ENCODE measurements around the gene PGGHG.

DNA sequence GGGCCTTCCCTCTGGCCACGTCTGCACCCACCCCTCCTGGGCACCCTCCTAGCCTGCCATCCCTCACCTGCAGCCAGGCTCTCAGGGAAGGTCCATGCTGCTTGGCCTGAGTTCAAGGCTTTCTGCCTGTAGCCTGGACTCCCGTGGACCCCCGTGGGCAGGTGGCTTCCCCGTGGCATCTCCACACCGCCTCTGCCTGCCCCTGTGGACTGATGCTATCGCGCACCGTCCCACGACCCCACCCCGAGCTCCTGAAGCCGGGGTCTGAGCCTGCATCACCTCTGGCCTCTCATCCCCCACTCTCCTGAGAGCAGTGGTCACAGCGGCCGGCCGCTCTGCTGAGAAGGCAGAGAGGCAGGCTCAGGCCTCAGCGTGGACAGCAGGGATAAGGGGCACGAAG is 5.9 kb downstream of the PGGHG start:
- TF ChIP-seq, protein P1, sequence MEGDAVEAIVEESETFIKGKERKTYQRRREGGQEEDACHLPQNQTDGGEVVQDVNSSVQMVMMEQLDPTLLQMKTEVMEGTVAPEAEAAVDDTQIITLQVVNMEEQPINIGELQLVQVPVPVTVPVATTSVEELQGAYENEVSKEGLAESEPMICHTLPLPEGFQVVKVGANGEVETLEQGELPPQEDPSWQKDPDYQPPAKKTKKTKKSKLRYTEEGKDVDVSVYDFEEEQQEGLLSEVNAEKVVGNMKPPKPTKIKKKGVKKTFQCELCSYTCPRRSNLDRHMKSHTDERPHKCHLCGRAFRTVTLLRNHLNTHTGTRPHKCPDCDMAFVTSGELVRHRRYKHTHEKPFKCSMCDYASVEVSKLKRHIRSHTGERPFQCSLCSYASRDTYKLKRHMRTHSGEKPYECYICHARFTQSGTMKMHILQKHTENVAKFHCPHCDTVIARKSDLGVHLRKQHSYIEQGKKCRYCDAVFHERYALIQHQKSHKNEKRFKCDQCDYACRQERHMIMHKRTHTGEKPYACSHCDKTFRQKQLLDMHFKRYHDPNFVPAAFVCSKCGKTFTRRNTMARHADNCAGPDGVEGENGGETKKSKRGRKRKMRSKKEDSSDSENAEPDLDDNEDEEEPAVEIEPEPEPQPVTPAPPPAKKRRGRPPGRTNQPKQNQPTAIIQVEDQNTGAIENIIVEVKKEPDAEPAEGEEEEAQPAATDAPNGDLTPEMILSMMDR (IDR thresholded peaks at IDR 0.05) = no peak
- TF ChIP-seq POLR2A (IDR thresholded peaks at IDR 0.05) = no peak
